Karpas-422 (cell line): ENCODE results near the gene SH3PXD2B. TPM values are rescaled to one million over a fixed set of nuclear protein-coding genes. Genes with fewer than 3 reads are reported as not detected.

ENCODE experiments used
- DNase-seq: peaks from one replicate; pipeline ENCODE4 v3.0.0-alpha.2; 2015
- H2AFZ ChIP-seq: fragments of 200-600 bp; sonication (generic); 2 replicates; pipeline ENCODE4 v1.6.1; 2014; ENCODE audit warnings: antibody characterized with exemption, low read length, mixed read lengths
- H3K27ac ChIP-seq: fragments of 200-600 bp; sonication (generic); 2 replicates; pipeline ENCODE4 v1.5.1; 2014; ENCODE audit warnings: mild to moderate bottlenecking, low read length, moderate library complexity
- H3K27me3 ChIP-seq: fragments of 200-600 bp; sonication (generic); 2 replicates; pipeline ENCODE4 v1.6.1; 2014; ENCODE audit warnings: low read length, mixed read lengths
- H3K36me3 ChIP-seq: fragments of 200-600 bp; sonication (generic); 2 replicates; pipeline ENCODE4 v1.6.1; 2014; ENCODE audit warnings: low read length, mixed read lengths; ENCODE audit not compliant: insufficient read depth
- H3K4me1 ChIP-seq: fragments of 200-600 bp; sonication (generic); 2 replicates; pipeline ENCODE4 v1.6.1; 2014; ENCODE audit warnings: mild to moderate bottlenecking, low read length, mixed read lengths
- H3K4me2 ChIP-seq: fragments of 200-600 bp; sonication (generic); 2 replicates; pipeline ENCODE4 v1.6.1; 2014; ENCODE audit warnings: low read length, low read depth, mild to moderate bottlenecking; ENCODE audit not compliant: poor library complexity, severe bottlenecking
- H3K4me3 ChIP-seq: fragments of 200-600 bp; sonication (generic); 2 replicates; pipeline ENCODE4 v1.5.1; 2014; ENCODE audit warnings: mild to moderate bottlenecking, antibody characterized with exemption, low read length, mixed read lengths
- H3K79me2 ChIP-seq: fragments of 200-600 bp; sonication (generic); 2 replicates; pipeline ENCODE4 v1.6.1; 2014; ENCODE audit warnings: mild to moderate bottlenecking, low read length, mixed read lengths
- H3K9ac ChIP-seq: fragments of 200-600 bp; sonication (generic); 2 replicates; pipeline ENCODE4 v1.6.0; 2014; ENCODE audit warnings: low read length
- H3K9me2 ChIP-seq: fragments of 200-600 bp; sonication (generic), shearing (Covaris generic); replicated peaks from 2 replicates; pipeline ENCODE4 v1.6.0; 2014; ENCODE audit warnings: mild to moderate bottlenecking, low read length, moderate library complexity; ENCODE audit not compliant: insufficient read depth
- H3K9me3 ChIP-seq: fragments of 300-700, 200-600 bp; sonication (generic); 2 replicates; pipeline ENCODE4 v1.6.1; 2014; ENCODE audit warnings: low read length, mixed read lengths
- H4K20me1 ChIP-seq: fragments of 200-600 bp; sonication (generic); 2 replicates; pipeline ENCODE4 v1.6.1; 2014; ENCODE audit warnings: mild to moderate bottlenecking, antibody characterized with exemption, low read length, low read depth; ENCODE audit not compliant: insufficient read depth
- total RNA-seq: library from RNA; depleted of rRNA; stranded (reverse); fragments of >200 nt; shearing (Covaris generic); gene quantifications from 2 replicates; pipeline ENCODE4 v1.2.3, GENCODE V29; 2014; ENCODE audit warnings: low replicate concordance

The SH3PXD2B gene
- total RNA-seq, 1 experiment from 2014 or later, result 0.15 TPM

DNA sequence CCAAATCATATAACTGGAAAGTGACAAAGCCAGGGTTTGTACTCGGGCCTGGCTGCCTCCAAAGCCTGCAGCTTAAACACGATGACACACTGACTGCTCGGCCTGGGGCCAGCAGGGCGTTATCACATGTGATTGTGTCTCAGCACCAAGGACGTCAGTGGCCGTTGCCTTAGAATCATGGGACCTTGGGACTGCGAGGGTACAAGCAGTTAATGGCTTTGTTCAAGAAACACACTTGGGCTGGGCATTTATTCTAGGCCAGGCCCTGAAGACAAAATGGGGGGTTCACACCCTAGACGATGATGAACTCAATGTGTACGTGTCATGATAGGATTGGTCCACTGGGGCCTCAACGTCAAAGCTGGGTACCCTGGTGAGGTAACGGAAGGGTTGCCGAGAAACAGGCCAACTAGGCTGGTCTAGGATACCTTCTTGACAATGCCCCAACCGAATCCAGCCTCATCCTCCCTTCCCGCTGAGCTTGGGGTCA lies 13.0 kb downstream of the SH3PXD2B start:
- DNase-seq, result no peak
- Histone ChIP-seq H3K36me3 (no peaks in the 10 kb centered on the region), H2AFZ (no peak overlapping the region), H3K27ac (no peak overlapping the region), H3K4me3 (no peak overlapping the region), H3K9ac (no peak overlapping the region), H3K4me1 (no peaks in the 10 kb centered on the region), H3K79me2 (no peaks in the 10 kb centered on the region), H3K4me2 (no peak overlapping the region), H3K27me3 (peaks cover 2% of the 10 kb centered on the region; the same call in 1 of the 2 replicates), H3K9me2 (no peaks in the 10 kb centered on the region), H4K20me1 (no peaks in the 10 kb centered on the region), H3K9me3 (no peaks in the 10 kb centered on the region)

DNA sequence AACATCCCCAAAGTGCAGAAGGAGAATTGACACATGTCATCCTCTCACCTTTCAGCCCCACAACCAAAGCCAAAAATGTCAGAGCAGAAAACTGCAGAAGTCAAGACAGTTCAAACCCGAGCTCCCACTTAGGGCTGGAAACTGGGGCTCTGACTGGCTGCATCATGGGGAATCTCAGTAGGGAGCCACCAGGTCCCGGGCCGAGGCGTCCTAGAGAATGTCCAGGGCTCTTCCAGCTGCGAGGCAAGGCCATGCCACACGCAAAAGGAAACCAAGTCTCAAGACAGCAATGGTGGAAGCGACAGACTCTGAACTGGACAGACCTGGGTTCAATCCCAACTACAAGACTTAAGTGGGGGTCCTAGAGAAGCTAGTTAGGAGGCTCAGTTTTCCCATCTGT lies 13.8 kb downstream of the SH3PXD2B start:
- Histone ChIP-seq H3K36me3 (no peaks in the 10 kb centered on the region), H4K20me1 (no peaks in the 10 kb centered on the region), H3K27ac (no peak overlapping the region), H3K4me3 (no peak overlapping the region), H3K9me3 (no peaks in the 10 kb centered on the region), H2AFZ (no peak overlapping the region), H3K27me3 (peaks cover 2% of the 10 kb centered on the region; the same call in 1 of the 2 replicates), H3K9ac (no peak overlapping the region), H3K4me1 (no peaks in the 10 kb centered on the region), H3K79me2 (no peaks in the 10 kb centered on the region), H3K9me2 (no peaks in the 10 kb centered on the region), H3K4me2 (no peak overlapping the region)
- DNase-seq, result no peak

DNA sequence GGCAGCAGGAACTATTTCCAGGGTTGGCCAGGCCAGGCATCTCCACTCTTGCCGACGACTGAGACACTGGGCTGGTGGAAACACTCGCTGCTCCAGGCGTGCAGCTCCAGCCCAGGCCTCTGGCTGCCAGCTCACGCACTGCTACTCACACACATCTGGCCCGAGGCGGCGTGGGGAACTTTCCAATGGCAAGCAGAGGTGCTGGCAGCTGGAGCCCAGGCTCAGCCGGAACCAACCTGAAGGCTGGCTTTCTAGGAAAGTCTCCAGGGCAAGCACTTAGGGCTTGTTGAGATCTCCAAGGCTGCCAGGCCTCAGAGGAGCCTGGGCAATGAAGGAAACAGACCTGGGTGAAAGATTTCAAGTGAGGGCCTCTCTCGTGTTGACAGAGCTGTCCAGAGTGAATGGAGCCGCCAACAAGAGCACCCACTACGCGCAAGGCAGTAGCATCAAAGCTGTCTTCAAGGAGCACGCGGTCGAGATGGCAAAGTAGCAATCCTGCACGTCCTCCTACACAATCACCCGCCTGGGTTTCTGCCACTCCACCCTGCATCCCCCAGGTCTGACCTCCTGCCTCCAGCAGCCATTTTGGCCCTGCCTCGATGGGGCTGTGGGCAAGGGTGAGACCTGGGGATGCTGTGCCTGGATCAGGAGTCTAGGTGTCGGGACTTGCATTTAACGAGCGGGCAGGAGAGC lies 14.4 kb downstream of the SH3PXD2B start:
- H4K20me1 ChIP-seq, result no peaks in the 10 kb centered on the region
- H3K9me3 ChIP-seq, result no peaks in the 10 kb centered on the region
- no peaks in the 10 kb centered on the region for H3K4me1 ChIP-seq
- H3K4me3 ChIP-seq, result no peak overlapping the region
- H3K9ac ChIP-seq, result no peak overlapping the region
- no peaks in the 10 kb centered on the region for H3K79me2 ChIP-seq
- peaks cover 2% of the 10 kb centered on the region; the same call in 1 of the 2 replicates for H3K27me3 ChIP-seq
- H3K4me2 ChIP-seq, result no peak overlapping the region
- H3K27ac ChIP-seq, result no peak overlapping the region
- no peaks in the 10 kb centered on the region for H3K36me3 ChIP-seq
- H3K9me2 ChIP-seq, result no peaks in the 10 kb centered on the region
- no peak overlapping the region for H2AFZ ChIP-seq
- no peak for DNase-seq

DNA sequence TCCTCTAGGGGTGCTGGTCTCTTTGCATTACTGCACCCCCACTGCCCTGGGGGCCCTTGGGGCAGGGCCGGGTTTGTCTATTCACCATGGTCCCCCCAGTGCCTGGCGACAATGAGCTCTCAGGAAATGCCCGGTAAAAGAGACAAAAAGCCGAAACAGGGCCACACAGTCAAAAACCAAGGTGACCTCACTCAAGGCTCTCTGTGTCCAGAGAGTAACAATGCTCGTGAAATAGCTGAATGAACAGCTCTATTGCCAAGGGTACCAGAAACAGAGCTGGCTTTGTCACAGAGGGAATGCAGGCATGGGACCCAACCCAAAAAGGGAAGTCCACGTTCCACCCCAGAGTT lies 16.0 kb downstream of the SH3PXD2B start:
- no peak overlapping the region for H3K9ac ChIP-seq
- no peaks in the 10 kb centered on the region for H4K20me1 ChIP-seq
- no peak overlapping the region for H3K4me2 ChIP-seq
- no peak for DNase-seq
- no peaks in the 10 kb centered on the region for H3K9me2 ChIP-seq
- no peaks in the 10 kb centered on the region for H3K36me3 ChIP-seq
- H3K27me3 ChIP-seq, result no peaks in the 10 kb centered on the region
- H3K4me3 ChIP-seq, result no peak overlapping the region
- no peaks in the 10 kb centered on the region for H3K79me2 ChIP-seq
- no peak overlapping the region for H2AFZ ChIP-seq
- no peaks in the 10 kb centered on the region for H3K4me1 ChIP-seq
- H3K27ac ChIP-seq, result no peak overlapping the region
- no peaks in the 10 kb centered on the region for H3K9me3 ChIP-seq

DNA sequence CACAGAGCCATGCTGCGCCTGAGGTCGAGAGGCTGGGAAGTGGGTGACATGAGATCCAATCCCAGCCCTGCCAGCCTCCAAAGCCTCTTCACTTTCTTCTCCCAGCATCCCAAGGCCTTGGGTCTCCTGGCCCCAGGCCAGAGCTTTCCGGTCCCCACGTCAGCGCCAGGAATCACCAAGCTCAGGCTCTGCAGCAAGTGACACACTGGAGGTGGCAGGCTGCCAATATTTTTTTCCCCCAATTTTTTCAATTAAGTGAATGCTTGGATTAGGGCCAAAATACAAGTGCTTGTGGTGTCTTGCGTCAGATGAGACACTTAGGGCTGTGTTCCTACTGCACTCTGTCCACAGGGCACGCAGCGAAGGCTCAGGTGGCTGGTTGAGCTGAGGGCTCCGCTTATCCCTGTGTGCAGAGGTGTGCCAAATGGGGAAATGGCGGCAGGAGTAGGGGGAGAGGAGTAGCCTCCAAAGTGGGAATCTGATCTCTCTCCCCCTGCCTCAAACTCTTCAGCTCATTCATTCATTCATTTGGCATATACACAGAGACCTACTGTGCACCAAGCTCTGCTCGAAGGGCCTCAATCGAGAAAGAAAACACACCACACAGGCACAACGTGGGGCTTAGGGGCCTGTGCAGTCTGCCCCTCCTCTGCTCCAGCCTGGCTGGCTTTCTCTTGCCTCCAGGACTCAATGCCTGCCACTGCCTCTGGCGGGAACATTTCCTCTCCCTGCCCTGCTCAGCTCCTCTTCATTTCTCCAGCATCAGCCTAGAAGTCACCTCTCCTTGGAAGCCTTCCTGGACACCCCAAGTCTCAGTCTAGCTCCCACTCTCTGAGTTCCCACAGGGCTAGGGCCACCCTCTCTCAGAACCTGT lies 16.6 kb downstream of the SH3PXD2B start:
- Histone ChIP-seq H2AFZ (no peak overlapping the region), H3K4me2 (no peak overlapping the region)

DNA sequence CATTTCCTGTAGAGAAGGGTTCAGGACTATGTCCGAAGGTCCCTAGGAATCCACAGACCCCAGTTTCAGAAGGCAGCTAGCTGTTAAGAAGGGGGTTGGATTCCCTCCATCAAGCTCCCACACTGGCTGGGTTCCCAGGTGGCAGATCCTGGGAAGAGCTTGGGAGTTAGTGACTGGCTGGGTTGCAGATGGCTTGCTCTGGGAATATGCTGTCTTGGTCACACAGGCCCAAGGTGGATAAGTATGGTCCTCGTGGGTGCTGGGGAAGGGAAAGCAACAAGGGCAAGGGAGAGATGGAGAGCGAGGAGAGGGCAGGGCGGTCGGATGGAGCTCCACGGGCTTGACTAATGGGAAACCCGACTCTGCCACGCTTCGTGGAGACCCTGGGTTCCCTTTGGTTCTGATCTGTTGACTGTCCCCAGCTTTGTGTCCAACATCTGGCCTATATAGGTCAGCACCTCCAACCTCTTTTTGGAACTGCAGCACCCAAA lies 17.4 kb downstream of the SH3PXD2B start:
- Histone ChIP-seq H3K79me2 (no peaks in the 10 kb centered on the region), H3K4me2 (no peak overlapping the region), H3K36me3 (no peaks in the 10 kb centered on the region), H2AFZ (no peak overlapping the region), H3K27me3 (no peaks in the 10 kb centered on the region), H3K27ac (no peak overlapping the region), H3K4me3 (no peak overlapping the region), H3K9me2 (no peaks in the 10 kb centered on the region), H3K9ac (no peak overlapping the region), H4K20me1 (no peaks in the 10 kb centered on the region), H3K4me1 (no peaks in the 10 kb centered on the region), H3K9me3 (no peaks in the 10 kb centered on the region)
- DNase-seq, result no peak

More for the DNA sequence above, 16.6 kb downstream of the SH3PXD2B start:
- no peak for DNase-seq
- Histone ChIP-seq H3K9me2 (no peaks in the 10 kb centered on the region), H3K9ac (no peak overlapping the region), H4K20me1 (no peaks in the 10 kb centered on the region), H3K4me3 (no peak overlapping the region), H3K9me3 (no peaks in the 10 kb centered on the region), H3K36me3 (no peaks in the 10 kb centered on the region), H3K27ac (no peak overlapping the region), H3K79me2 (no peaks in the 10 kb centered on the region), H3K27me3 (no peaks in the 10 kb centered on the region), H3K4me1 (no peaks in the 10 kb centered on the region)

DNA sequence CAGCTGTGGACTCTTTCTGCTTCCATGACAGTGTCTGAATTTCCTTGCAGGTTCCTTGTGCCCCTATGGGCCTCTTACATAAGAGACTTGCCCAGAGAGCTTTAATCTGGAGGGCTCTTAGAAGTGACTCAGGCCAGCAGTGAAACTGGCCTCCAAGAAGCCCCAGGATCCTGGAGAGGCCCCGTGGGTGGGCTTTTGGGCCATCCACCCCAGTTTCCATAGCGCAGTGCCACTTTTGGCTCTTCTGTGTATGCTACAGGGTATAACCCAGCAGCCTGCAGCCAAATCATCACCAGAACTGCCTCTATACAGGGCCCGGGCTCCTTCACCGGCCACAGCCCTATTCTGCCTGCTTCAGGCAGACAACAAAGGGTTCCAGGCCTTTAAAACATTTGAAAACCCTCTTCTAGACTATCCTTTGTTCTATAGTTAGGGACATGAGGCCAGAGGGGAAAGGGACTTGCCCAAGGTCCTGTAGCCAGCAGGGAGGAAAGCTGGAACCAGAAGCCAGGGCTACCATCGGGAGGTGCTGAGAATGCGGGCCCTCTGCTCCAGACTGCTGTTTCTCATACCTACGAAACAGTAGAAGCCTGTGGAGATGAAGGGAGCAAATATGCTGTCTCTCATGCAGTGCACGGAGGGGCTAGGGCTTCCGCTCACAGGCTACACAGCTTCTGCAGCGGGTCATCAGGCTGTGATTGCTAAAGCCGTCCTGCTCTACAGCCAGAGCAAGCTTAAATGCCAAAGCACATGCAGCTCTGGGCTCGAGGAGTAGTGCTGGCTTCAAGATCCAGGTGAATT lies 18.0 kb downstream of the SH3PXD2B start:
- no peak overlapping the region for H3K4me2 ChIP-seq
- H3K27ac ChIP-seq, result no peak overlapping the region
- DNase-seq, result no peak
- H4K20me1 ChIP-seq, result no peaks in the 10 kb centered on the region
- H3K9me2 ChIP-seq, result no peaks in the 10 kb centered on the region
- no peaks in the 10 kb centered on the region for H3K4me1 ChIP-seq
- H2AFZ ChIP-seq, result no peak overlapping the region
- no peak overlapping the region for H3K4me3 ChIP-seq
- no peaks in the 10 kb centered on the region for H3K79me2 ChIP-seq
- H3K9ac ChIP-seq, result no peak overlapping the region
- no peaks in the 10 kb centered on the region for H3K27me3 ChIP-seq
- no peaks in the 10 kb centered on the region for H3K36me3 ChIP-seq
- no peaks in the 10 kb centered on the region for H3K9me3 ChIP-seq
